Measurements from ENCODE around the gene OR6J1. TPM values are rescaled to one million over a fixed set of nuclear protein-coding genes. Genes with fewer than 3 reads are reported as not detected.

OR6J1 gene
- total and polyA plus RNA-seq, 10 of the 15 experiments (the other 5 are each of a cell fraction or from before 2014, with no cell fraction given) = not detected

- POLR2A ChIA-PET = no interaction called here
These were observed 12.1 kb upstream of the OR6J1 start for GRCh38 chr14:22656226-22656625.

More at GRCh38 chr14:22656226-22656625, 12.1 kb upstream of the OR6J1 start:
- ChIA-PET SMC1A (ENCODE audit: uncharacterized antibody, unreplicated experiment) (interaction anchor here (0.8 to 4.7 kb wide), 4 partner anchors 58 to 197 kb away, joined by 3 to 79 read pairs (median 18); partner anchors contain the start of gene ABHD4), CTCF (interaction anchor here (1.2 to 9.9 kb wide), 6 partner anchors 84 to 349 kb away, joined by 3 to 206 read pairs (median 14); no protein-coding TSS in a partner anchor), RAD21 (ENCODE audit: unreplicated experiment) (interaction anchor here (1.5 to 5.1 kb wide), 4 partner anchors 68 to 198 kb away, joined by 4 to 64 read pairs (median 20); partner anchors contain the start of gene DAD1)
- no peaks in the 10 kb centered on the region for H3K36me3 ChIP-seq (ENCODE audit: control insufficient read depth in 2 of 2, insufficient read depth in 2 of 2, low read length in 1 of 2)
- no peaks in the 10 kb centered on the region for H3K9me3 ChIP-seq (replicated peaks; ENCODE audit: control insufficient read depth, insufficient read depth, low read length)
- no peak overlapping the region for H3K4me2 ChIP-seq (ENCODE audit: control insufficient read depth, insufficient read depth)
- H4K20me1 ChIP-seq (ENCODE audit: control insufficient read depth, insufficient read depth) = no peaks in the 10 kb centered on the region
- intact Hi-C loops (cut with micrococcal nuclease; ENCODE audit: unreplicated experiment) (loop anchor here (5.0 to 10.0 kb wide), 2 partner anchors 56 to 341 kb away; no protein-coding TSS in a partner anchor), in situ Hi-C loops (cut with MboI) (no loop called here)
- no peak overlapping the region for H3K9ac ChIP-seq (ENCODE audit: control insufficient read depth, insufficient read depth, low read length)
- H3K27me3 ChIP-seq (replicated peaks in 1 of 2; ENCODE audit: control insufficient read depth in 2 of 2, insufficient read depth in 2 of 2, low read length in 1 of 2) = no peaks in the 10 kb centered on the region
- H3K4me1 ChIP-seq (ENCODE audit: control insufficient read depth, insufficient read depth, low read length) = no peaks in the 10 kb centered on the region
- FAIRE-seq = no peak
- H3K79me2 ChIP-seq (ENCODE audit: control insufficient read depth, insufficient read depth, low read length) = no peaks in the 10 kb centered on the region
- ATAC-seq = no peak
- no TSS peak for BruUV-seq (replicated peaks)
- TF ChIP-seq CREM (IDR thresholded peaks at IDR 0.05; ENCODE audit: low read depth) (no peak), CHD1 (IDR thresholded peaks at IDR 0.05; ENCODE audit: low read depth, low read length) (no peak), KLF5 (IDR thresholded peaks at IDR 0.05; ENCODE audit: partially characterized antibody) (no peak), NR2C2 (IDR thresholded peaks at IDR 0.05; ENCODE audit: borderline replicate concordance, control insufficient read depth, insufficient read length, low read depth) (no peak), BCLAF1 (IDR thresholded peaks at IDR 0.05) (no peak), ZBTB11 (CRISPR knock-in tag; IDR thresholded peaks at IDR 0.05) (no peak)
- no peak overlapping the region for H2AFZ ChIP-seq (ENCODE audit: control insufficient read depth, low read depth, low read length)
- 69% methylated on average over 2 of the region's 2 CpGs for WGBS (ENCODE audit: insufficient coverage, insufficient replicate concordance, low lambda C conversion rate, missing lambda C conversion rate)
- H3K4me3 ChIP-seq = no peak overlapping the region
- no peak overlapping the region for H3K27ac ChIP-seq (ENCODE audit: control insufficient read depth, insufficient read depth)
- DNase-seq (ENCODE audit: low read depth, low spot score) = no peak
